Stimulated activated CD4-positive, alpha-beta T cell treated with anti-CD3 and anti-CD28 coated beads, Interleukin-15, amount 100 ng/mL, for 1 hour (primary cell): Measurements from ENCODE around the gene SPRR2D.
"Not testable (repeated sequence)": the region's sequence is repeated elsewhere in the genome, so short reads cannot be mapped to it uniquely, and the experiment has no call there.

Source experiments
- DNase-seq, 2 donors: peaks; one replicate each; pipeline ENCODE4 v3.0.0-alpha.2; 2020; ENCODE audit warnings: low read depth in 1 of 2, low spot score in 1 of 2

The SPRR2D gene

DNA sequence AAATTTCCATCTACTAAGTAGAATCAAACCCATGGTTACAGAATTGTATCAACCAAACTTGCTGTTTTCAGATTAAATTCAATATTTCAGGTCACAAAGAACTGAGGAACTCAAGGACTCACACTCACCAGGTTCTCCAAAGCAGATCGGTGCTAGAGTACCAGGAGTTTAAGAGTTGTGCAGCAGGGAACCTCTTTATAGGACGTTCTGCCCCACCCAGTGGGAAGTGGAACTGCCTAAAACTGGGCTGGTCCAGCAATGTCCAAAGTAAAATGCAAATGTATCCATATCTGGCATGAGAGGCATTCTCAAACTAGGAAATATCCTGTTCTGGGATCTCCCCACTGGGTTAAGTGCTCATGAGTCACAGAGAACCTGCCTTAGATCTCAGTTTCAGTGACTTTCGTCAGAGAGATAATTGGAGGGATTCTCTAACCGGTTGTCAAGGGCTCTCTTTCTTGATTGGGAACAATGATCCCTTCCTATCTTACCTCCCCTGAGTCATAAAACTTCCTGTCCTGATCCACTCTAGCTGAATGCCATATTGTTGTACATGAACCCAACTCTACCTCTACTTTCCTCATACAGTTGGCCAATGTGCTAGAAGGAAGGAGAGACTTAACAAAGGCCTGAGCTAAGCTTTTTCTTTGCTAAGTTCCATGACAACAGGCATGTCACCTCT, at the start of gene SPRR2D:
Gene SPRR2D, minus strand, starts transcription at position 171 of the 682 bp plus-strand sequence. CDS start 774 bp downstream, outside the sequence.
- no peak for DNase-seq

DNA sequence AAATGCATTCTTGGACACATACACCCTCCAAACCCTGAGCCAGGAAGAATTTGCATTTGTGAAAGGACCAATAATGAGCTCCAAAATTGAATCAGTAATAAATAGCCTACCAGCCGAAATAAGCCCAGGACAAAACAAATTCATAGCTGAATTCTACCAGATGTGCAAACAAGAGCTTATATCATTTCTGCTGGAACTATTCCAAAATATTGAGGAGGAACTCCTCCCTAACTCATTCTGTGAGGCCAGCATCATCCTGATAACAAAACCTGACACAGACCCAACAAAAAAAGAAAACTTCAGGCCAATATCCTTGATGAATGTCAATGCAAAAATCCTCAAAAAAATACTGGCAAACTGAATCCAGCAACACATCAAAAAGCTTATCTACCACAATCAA, 46.7 kb upstream of the SPRR2D start:
- no peak for DNase-seq

DNA sequence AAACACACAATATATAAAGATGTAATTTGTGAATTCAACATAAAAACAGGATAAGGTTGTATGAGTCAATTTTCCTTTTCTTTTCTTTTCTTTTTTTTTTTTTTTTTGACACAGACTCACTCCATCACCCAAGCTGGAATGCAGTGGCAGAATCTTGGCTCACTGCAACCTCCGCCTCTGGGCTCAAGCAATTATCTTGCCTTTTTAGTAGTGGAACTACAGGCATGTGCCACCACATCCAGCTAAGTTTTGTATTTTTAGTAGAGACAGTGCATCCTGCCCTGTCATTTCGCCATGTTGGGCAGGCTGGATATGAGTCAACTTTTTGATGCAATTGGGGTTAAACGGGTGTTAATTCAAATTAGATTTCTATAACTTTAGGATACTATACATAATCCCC, 40.8 kb upstream of the SPRR2D start:
- DNase-seq: no peak

DNA sequence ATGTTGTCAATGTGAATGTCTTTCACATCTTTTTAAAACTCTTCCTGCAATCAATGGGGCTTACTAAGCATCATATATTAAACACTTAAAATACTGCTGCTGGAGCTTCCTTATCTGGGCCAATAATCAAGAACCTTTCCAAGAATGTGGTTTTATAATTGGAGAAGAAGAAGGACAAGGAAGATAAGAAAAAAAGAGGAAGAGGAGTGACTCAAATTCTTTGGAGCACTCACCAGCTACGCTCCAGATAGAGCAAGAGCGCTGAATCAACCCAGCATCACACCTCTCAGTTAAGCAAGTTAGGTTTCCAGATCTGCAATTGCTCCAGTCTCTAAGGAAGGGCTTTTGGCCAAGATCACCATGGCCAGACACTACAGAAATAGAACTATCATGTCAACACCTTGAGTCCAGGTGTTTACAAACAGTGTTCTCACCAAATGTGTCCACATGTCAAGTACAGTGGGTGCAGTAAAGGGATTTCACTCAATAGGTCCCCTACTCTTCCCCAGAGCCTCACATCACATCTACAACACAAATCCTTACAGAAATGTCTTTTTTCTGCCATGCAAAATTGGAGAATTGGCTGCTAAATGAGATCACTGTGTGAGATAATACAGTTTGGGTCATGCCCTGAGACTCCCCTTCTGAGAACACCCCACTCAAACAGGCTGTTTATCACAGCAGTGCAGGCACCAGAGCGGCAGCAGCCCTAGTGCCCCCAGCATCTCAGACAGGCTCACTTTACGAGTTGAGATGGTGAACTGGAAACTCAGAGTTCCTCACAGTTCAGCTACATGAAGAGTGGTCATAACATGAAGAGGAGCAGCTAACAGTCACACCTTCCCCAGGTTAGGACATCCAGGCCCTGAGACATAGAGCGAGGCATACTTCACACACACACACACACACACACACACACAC, 32.1 kb upstream of the SPRR2D start:
- DNase-seq: no peak

DNA sequence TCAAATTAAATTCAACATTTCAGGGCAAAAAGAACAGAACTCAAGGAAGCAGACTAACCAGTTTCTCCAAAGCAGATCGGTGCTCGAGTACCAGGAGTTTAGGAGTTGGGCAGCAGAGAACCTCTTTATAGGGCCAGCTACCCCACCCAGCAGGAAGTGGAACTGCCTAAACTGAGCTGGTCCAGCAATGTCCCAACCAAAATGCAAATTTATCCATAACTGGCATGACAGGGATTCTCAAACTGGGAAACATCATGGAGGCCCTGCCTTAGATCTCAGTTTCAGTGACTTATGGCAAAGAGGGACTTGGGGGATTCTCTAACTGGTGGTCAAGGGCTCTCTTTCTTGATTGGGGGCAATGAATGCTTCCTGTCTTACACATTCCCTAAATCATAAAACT, 30.6 kb upstream of the SPRR2D start, which contains the start of gene SPRR2B:
Gene SPRR2B, minus strand, starts transcription at position 101 of the 400 bp plus-strand sequence. CDS start 772 bp downstream, outside the sequence.
- DNase-seq: no peak

DNA sequence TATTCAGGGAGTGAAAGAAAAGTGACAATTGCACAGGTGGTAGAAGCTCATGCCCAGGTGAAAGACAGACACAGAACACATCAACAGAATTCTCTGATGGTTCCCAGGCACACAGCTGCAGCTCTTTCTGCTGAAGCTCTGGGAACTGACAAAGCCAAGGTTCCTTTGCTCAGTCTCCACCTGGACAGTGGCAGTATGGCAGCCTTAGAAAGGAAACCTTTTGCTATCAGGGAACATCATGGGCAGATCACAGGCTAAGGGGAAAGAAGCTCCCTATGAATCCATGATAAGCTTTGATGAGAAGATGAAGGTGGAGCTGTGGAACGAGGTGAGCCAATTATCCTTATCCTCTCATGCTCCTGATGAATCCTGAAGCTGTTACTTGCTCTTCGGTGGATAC, 29.3 kb upstream of the SPRR2D start:
- DNase-seq: no peak

DNA sequence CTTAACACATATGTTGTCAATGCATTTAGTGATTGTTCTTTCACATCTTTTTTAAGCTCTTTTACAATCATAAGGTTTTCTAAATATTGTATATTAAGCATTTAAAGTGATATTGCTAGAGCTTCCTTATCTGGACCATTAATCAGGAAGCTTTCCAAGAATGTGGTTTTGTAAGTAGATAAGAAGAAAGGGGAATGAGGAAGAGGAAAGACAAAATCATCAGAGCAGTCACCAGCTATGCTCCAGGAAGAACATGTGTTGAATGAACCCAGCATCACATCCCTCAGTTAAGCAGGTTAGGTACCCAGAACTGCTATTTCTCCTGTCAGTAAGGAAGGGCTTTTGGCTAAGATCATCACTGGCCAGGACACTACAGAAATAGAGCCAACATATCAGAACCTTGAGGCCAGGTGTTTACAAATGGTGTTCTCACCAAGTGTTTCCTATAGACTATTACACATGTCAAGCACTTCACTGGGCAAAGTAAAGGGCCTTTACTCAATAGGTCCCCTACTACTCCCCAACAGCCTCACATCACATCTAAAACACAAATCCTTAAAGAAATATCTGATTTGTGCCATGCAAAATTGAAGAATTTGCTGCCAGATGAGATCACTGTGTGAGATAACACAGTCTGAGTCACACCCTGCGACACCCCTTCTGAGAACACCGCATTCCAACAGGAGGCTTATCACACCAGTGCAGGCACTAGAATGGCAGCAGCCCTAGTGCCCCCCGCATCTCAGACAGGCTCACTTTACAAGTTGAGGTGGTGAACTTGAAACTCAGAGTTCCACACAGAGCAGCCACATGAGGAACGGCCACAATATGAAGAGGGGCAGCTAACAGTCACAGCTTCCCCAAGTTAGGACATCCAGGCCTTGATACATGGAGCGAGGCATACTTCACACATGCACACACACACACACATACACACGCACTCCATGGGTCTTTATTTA, 18.2 kb upstream of the SPRR2D start:
- DNase-seq: no peak

DNA sequence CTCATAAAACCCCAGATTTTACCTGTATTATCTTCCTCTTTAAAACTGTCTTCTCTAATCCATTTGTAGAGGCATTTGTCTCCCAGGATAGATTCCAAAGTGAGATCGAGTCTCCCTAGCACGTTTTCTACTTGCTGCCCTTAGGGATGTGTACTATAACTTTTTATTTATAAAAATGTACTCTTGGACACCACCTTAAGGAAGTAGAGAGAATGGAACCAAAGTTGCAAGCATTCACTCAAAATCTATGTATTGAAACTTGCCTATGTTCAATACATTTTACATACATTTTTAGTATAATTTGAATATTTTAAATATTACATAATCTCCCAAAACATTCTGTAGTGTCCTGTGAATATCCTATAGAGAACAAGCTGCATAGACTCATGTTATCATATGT, 17.2 kb upstream of the SPRR2D start:
- DNase-seq: no peak

DNA sequence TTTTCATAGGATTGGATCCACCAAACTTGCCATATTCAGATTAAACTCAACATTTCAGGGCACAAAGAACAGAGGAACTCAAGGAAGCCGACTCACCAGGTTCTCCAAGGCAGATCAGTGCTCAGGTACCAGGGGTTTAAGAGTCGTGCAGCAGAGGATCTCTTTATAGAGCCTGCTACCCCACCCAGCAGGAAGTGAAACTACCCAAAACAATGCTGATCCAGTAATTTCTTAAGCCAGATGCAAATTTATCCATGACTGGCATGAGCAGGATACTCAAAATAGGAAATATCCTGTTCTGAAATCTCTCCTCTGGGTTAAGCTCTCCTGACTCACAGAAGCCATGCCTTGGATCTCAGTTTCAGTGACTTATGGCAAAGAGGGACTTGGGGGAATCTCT, 16.5 kb upstream of the SPRR2D start, which contains the start of gene SPRR2A:
Gene SPRR2A, minus strand, starts transcription at position 138 of the 400 bp plus-strand sequence. CDS start 777 bp downstream, outside the sequence.
- DNase-seq: no peak

DNA sequence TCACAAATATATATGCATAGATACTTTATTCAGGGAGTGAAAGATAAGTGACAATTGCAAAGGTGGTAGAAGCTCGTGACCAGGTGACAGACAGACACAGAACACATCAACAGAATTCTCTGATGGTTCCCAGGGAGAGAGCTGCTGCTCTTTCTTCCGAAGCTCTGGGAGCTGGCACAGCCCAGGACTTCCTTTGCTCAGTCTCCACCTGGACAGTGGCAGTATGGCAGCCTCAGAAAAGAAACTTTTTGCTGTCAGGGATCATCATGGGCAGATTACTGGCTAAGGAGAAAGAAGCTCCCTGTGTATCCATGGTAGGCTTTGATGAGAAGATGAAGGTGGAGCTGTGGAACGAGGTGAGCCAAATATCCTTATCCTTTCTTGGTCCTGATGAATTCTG, 15.2 kb upstream of the SPRR2D start:
- not testable (repeated sequence) for DNase-seq

DNA sequence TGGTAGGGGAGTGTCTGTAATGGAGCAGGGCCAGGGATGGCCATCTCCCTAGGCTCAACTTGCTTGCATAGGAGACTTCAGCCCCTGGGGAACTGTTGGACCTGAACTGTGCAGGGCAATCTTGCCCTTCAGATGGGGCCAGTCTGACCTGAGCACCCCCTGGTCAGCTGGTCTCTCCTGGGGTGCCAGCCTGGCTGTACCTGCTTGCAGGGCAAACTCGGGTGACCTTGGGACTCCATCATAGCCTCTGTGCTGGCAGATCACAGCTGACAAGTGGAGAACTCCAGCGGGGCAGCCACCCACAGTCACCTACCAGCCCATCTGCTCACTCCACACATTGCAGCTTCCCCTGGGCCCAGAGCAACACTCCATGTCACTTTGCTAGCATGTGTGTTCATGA, 8.3 kb upstream of the SPRR2D start:
- no peak for DNase-seq

DNA sequence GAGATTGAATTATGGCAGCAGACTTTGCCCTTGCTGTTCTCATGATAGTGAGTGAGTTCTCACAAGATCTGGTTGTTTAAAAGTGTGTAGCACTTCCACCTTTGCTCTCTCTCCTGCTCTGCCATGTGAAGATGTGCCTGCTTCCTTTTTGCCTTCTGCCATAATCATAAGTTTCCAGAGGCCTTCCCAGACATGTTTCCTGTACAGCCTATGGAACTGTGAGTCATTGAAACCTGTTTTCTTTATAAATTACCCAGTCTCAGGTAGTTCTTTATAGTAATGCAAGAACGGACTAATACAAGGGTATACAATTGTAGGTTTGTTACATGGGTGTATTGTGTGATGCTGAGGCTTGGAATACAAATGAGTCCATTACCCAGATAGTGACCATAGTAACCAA, 5.7 kb downstream of the SPRR2D start:
- DNase-seq: no peak

DNA sequence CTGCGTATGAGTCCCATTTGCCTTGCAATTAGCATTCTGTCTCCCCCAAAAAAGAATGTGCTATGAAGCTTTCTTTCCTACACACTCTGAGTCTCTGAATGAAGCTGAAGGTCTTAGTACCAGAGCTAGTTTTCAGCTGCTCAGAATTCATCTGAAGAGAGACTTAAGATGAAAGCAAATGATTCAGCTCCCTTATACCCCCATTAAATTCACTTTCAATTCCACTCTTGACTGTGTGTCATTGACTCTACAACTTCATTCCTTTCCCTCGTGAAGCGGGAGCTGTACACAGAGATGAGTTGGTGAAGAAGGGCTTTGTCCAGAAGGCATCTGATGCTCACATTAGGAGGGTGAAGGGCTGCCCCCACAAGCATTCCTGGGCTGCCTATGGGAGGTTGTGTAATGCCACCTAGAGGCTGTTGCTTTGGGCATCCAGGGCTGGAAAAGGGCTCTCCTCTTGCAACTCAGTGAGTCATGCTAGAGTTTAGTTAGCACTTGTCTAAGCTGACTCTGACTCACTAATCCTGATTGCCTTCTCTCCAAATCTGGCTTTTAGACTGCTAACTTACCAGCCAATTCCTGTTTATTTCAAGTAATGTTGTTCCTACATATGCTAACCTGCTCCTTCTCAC, 8.1 kb downstream of the SPRR2D start:
- DNase-seq: no peak

DNA sequence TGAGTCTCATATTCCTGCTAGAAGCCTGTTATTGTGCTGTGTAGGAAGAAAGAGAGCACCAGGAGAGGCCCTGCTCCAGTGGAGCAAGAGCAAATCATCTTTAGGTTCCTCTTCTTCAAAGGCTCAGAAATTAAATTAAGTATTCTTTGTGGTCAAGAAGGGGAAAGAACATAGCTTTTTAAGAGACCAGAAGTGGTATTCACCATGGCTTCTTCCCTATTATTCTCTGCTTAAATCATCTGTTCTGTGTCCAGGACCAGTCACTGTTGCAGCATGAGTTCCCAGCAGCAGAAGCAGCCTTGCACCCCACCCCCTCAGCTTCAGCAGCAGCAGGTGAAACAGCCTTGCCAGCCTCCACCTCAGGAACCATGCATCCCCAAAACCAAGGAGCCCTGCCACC, 8.8 kb downstream of the SPRR2D start:
- DNase-seq: no peak

DNA sequence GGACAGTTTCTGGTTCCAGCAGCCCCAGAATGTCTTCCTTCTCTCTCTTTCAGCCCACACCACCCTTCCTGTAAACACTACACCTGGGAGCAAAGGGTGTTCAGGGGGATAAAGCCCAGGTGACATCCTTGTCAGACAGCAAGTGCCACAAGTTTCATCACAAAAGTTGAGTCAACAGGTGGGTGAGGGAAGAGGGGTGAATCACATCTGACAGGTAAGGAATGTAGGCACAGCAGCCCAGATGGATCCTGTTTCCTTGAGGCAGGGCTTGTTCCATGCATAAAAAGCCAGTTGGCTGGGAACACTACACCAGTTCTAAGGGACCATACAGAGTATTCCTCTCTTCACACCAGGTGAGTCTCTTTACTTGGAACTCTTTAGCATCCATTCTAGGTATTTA, 10.0 kb downstream of the SPRR2D start, which contains the start of gene SPRR1B:
Gene SPRR1B, plus strand, starts transcription at position 309 of the 400 bp plus-strand sequence. CDS start 1,143 bp downstream, outside the sequence.
- no peak for DNase-seq

DNA sequence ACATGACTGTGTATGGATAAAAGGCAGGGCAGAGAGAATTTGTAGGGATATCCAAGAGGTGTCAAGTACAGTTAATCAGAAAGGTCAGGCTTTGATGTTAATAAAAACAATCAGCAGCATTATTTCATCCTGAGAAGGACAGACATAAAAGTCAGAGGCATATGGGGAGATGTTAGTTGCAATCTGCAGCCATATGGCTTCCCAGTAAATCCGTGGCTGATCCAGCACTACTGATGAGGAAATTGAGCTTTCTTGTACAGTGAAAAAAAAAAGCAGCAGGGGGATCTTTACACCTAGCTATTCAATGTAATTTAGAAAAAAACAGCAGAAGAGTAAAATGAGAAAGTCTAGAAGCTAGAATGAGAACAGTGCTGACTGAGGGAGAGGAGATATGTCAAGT, 12.2 kb downstream of the SPRR2D start:
- no peak for DNase-seq

DNA sequence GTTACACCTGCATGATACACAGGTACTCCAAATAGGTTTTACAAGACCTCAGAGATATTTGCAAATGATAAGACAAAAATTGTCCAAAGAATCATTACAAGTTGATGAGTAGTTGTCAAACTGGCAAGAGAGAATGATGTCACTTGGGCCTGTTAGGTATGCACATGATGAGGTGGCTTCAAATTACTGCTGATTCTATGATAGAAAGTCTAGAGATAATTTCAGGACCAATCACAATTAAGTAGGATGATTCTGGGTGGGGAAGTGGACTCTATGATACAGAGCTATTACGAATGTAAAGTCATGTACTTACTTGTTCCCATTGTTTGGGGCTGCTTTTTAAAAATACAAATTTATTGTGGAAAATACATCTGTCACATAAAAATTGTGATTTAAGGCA, 15.1 kb downstream of the SPRR2D start:
- no peak for DNase-seq

DNA sequence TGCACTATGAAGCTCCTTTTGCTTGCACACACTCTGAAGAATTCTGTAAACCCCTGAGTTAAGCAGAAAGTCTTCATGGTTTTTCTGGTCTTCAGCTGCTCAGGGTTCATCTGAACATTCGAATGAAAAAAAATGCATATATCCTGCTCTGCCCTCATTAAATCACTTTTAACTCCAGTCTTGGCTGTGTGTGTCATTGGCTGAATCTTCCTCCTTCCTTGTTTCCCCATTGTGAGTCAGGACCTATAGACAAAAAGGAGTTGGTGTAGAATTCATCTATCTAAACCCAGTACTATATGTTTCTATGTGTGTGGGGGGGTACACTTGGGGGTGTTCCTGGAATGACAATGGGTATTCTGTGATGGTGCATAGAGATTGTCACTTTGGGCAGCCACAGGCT, 16.5 kb downstream of the SPRR2D start:
- no peak for DNase-seq

DNA sequence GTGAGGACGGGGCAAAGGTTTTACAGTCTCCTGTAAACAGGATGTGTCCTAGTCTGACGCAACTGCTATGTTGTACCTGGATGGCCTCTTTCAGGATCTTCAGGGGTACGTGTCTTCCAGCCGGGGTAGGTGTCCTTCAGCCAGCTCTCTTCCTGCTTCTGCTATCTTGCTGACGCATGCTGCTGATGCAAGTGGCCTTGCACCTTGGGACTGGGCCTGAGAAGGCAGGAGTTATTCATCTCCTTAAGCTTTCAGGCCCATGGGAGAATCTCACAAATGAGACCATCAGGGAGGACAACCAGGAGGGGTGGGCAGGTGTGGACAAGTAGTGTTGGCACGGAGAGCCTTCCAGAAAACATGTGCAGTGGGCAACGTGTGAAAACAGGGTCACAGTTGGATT, 17.8 kb downstream of the SPRR2D start:
- DNase-seq: no peak

DNA sequence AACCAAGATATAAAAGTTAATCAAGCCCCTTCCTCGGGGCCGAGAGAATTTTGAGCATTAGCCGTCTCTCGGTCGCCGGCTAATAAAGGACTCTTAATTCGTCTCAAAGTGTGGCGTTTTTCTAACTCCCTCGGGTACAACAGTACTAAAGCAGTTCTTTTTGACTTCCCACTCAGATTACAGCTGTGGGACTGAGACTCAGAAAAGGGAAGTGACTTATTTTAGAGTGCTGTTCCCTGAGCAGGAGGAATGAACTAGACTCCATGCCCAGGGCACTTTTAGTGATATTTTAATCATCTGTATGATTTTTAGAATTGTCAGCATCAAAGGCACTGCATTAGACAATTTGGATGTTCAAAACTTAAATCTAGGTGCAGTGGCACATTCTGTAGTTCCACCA, 18.6 kb downstream of the SPRR2D start:
- DNase-seq: not testable (repeated sequence)
